Endothelial cell of umbilical vein (primary cell): Measurements from ENCODE around the gene ELANE.
"Not testable (repeated sequence)": the region's sequence is repeated elsewhere in the genome, so short reads cannot be mapped to it uniquely, and the experiment has no call there.

Experiments used
- EZH2 ChIP-seq: IDR thresholded peaks from 2 replicates; pipeline ENCODE4 v1.6.1; 2012; ENCODE audit warnings: borderline replicate concordance, low read depth, mild to moderate bottlenecking, moderate library complexity, low read length, inconsistent platforms; ENCODE audit not compliant: severe bottlenecking
- FOS ChIP-seq: IDR thresholded peaks from 2 replicates; pipeline ENCODE4 v1.6.1; 2011; ENCODE audit warnings: mild to moderate bottlenecking, low read length, moderate library complexity, borderline replicate concordance; ENCODE audit not compliant: insufficient read depth
- GATA2 ChIP-seq: IDR thresholded peaks from 2 replicates; pipeline ENCODE4 v1.7.0; 2011; ENCODE audit warnings: low read depth, mild to moderate bottlenecking, moderate library complexity, mixed read lengths, low read length; ENCODE audit not compliant: insufficient read length, insufficient read depth
- JUN ChIP-seq: IDR thresholded peaks from 2 replicates; pipeline ENCODE4 v1.6.1; 2011; ENCODE audit warnings: borderline replicate concordance, low read depth; ENCODE audit not compliant: insufficient read length, insufficient read depth
- MYC ChIP-seq: IDR thresholded peaks from one replicate; pipeline ENCODE4 v1.6.1; 2011; ENCODE audit warnings: mild to moderate bottlenecking, low read depth, low read length
- POLR2A ChIP-seq: IDR thresholded peaks from 2 replicates; pipeline ENCODE4 v1.6.1; 2012; ENCODE audit warnings: low read depth, mild to moderate bottlenecking, control low read depth, low read length
- POLR2AphosphoS5 ChIP-seq: IDR thresholded peaks from 2 replicates; pipeline ENCODE4 v1.6.1; 2012; ENCODE audit warnings: low read depth, mild to moderate bottlenecking, control low read depth, low read length, moderate library complexity; ENCODE audit not compliant: insufficient read depth
- TF ChIP-seq, protein P1 (sequence below), 2 donors: IDR thresholded peaks; 1 replicate in 1 of 2; 2 replicates in 1 of 2; pipeline ENCODE4 v1.5.1; 2011; ENCODE audit warnings: low read length in 2 of 2, mild to moderate bottlenecking in 2 of 2, moderate library complexity in 2 of 2, control low read depth in 1 of 2, inconsistent platforms in 1 of 2, low read depth in 1 of 2; ENCODE audit not compliant: insufficient read depth in 1 of 2; ENCODE audit errors: extremely low read depth in 1 of 2
- TF ChIP-seq, protein P2 (sequence below): IDR thresholded peaks from 2 replicates; pipeline ENCODE4 v1.6.1; 2011; ENCODE audit not compliant: insufficient read depth, insufficient read length

DNA sequence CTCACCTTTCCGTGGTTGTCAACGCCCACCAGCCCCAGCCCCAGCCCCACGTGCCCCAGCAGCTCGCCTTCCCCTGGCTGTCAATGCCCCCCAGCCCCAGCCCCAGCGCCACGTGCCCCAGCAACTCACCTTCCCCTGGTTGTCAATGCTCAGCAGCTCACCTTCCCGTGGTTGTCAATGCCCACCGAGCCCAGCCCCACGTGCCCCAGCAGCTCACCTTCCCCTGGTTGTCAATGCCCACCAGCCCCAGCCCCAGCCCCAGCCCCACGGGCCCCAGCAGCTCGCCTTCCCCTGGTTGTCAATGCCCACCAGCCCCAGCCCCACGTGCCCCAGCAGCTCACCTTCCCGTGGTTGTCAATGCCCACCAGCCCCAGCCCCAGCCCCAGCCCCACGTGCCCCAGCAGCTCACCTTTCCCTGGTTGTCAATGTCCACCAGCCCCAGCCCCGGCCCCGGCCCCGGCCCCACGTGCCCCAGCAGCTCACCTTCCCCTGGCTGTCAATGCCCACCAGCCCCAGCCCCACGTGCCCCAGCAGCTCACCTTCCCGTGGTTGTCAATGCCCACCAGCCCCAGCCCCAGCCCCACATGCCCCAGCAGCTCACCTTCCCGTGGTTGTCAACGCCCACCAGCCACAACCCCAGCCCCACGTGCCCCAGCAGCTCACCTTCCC lies 26.0 kb downstream of the ELANE start:
- TF ChIP-seq POLR2A, GATA2, JUN, EZH2, POLR2AphosphoS5, MYC, FOS: not testable (repeated sequence)
- TF ChIP-seq, protein P1, sequence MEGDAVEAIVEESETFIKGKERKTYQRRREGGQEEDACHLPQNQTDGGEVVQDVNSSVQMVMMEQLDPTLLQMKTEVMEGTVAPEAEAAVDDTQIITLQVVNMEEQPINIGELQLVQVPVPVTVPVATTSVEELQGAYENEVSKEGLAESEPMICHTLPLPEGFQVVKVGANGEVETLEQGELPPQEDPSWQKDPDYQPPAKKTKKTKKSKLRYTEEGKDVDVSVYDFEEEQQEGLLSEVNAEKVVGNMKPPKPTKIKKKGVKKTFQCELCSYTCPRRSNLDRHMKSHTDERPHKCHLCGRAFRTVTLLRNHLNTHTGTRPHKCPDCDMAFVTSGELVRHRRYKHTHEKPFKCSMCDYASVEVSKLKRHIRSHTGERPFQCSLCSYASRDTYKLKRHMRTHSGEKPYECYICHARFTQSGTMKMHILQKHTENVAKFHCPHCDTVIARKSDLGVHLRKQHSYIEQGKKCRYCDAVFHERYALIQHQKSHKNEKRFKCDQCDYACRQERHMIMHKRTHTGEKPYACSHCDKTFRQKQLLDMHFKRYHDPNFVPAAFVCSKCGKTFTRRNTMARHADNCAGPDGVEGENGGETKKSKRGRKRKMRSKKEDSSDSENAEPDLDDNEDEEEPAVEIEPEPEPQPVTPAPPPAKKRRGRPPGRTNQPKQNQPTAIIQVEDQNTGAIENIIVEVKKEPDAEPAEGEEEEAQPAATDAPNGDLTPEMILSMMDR (IDR thresholded peaks at IDR 0.05; ENCODE audit: extremely low read depth in 1 of 2, insufficient read depth in 1 of 2, low read depth in 1 of 2, low read length in 2 of 2): not testable (repeated sequence)
- TF ChIP-seq, protein P2, sequence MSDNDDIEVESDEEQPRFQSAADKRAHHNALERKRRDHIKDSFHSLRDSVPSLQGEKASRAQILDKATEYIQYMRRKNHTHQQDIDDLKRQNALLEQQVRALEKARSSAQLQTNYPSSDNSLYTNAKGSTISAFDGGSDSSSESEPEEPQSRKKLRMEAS: not testable (repeated sequence)
